Cardiac muscle cell (in vitro differentiated cells and primary cell): Measurements from ENCODE around the gene OCIAD1. TPM values are rescaled to one million over a fixed set of nuclear protein-coding genes. Genes with fewer than 3 reads are reported as not detected.

Source experiments
- DNase-seq, 2 donors: peaks; one replicate each; pipeline versions ENCODE4 v3.0.0 to v3.0.0-alpha.2; 2010 to 2017; ENCODE audit warnings: low read depth in 1 of 2, low spot score in 1 of 2
- H3K27ac ChIP-seq: fragments of 200-600 bp; sonication (generic); 2 replicates; pipeline ENCODE4 v1.5.1; 2016
- H3K27me3 ChIP-seq: fragments of 200-600 bp; sonication (generic); 2 replicates; pipeline ENCODE4 v1.6.0; 2016; ENCODE audit warnings: control low read depth
- H3K36me3 ChIP-seq: fragments of 200-600 bp; sonication (generic); 2 replicates; pipeline ENCODE4 v1.5.1; 2016; ENCODE audit warnings: control low read depth
- H3K4me1 ChIP-seq: fragments of 200-600 bp; sonication (generic); 2 replicates; pipeline ENCODE4 v1.8.1; 2017; ENCODE audit warnings: low read depth, mild to moderate bottlenecking, mixed run types
- H3K4me3 ChIP-seq: fragments of 200-600 bp; sonication (generic); 2 replicates; pipeline ENCODE4 v1.5.1; 2016; ENCODE audit warnings: mild to moderate bottlenecking
- H3K9me3 ChIP-seq: fragments of 200-600 bp; sonication (generic); 2 replicates; pipeline ENCODE4 v1.5.1; 2017; ENCODE audit warnings: low read depth, mild to moderate bottlenecking, control low read depth
- CTCF ChIP-seq: IDR thresholded peaks from 2 replicates; pipeline ENCODE4 v1.5.1; 2012; ENCODE audit warnings: low read depth, mild to moderate bottlenecking, low read length
- polyA plus RNA-seq: library from polyadenylated mRNA; unstranded; fragments of >200 nt; fragmentation: Nextera tagmentation; extraction: Ambion mirVana; gene quantifications from 2 replicates; pipeline ENCODE4 v1.2.1, GENCODE V29; 2016
- total RNA-seq: library from RNA; depleted of rRNA; stranded (reverse); fragments of >200 nt; gene quantifications from 2 replicates; pipeline ENCODE4 v1.2.3, GENCODE V29; 2016

The OCIAD1 gene
- total and polyA plus RNA-seq, 2 experiments from 2014 or later, result 118 to 193 TPM

GRCh38 chr4:48904541-48905142, 73.8 kb downstream of the OCIAD1 start:
- Histone ChIP-seq H3K4me3 (no peak overlapping the region), H3K9me3 (no peaks in the 10 kb centered on the region), H3K27me3 (no peaks in the 10 kb centered on the region), H3K27ac (no peak overlapping the region), H3K4me1 (no peaks in the 10 kb centered on the region), H3K36me3 (no peaks in the 10 kb centered on the region)
- TF ChIP-seq CTCF, result no peak
- no peak for DNase-seq

- peak; percentile 17 for TF ChIP-seq CTCF
- DNase-seq, result peak in 1 of 2 donors; percentile 60
- no peak overlapping the region for H3K27ac ChIP-seq
- H3K27me3 ChIP-seq, result no peaks in the 10 kb centered on the region
- H3K9me3 ChIP-seq, result no peaks in the 10 kb centered on the region
- H3K4me3 ChIP-seq, result no peak overlapping the region
- H3K4me1 ChIP-seq, result no peaks in the 10 kb centered on the region
- H3K36me3 ChIP-seq, result no peaks in the 10 kb centered on the region
Measured at GRCh38 chr4:48905363-48906015, 74.6 kb downstream of the OCIAD1 start.

- no peaks in the 10 kb centered on the region for H3K27me3 ChIP-seq
- H3K4me1 ChIP-seq, result no peaks in the 10 kb centered on the region
- no peak for TF ChIP-seq CTCF
- peak; percentile 39 to 52 for DNase-seq
- H3K9me3 ChIP-seq, result no peaks in the 10 kb centered on the region
- no peaks in the 10 kb centered on the region for H3K36me3 ChIP-seq
- H3K4me3 ChIP-seq, result peak within 1 kb of the TSS; percentile 74
- H3K27ac ChIP-seq, result no peak within 1 kb of the TSS
Measured at GRCh38 chr4:48906206-48907173, 75.6 kb downstream of the OCIAD1 start, which contains the start of gene OCIAD2. TSS of gene OCIAD2 (minus strand) at chr4:48906774. CDS start at chr4:48904549, 2,225 bp downstream.

- no peak for TF ChIP-seq CTCF
- Histone ChIP-seq H3K4me3 (no peak overlapping the region), H3K27ac (no peak overlapping the region), H3K9me3 (no peaks in the 10 kb centered on the region), H3K36me3 (no peaks in the 10 kb centered on the region), H3K27me3 (no peaks in the 10 kb centered on the region), H3K4me1 (no peaks in the 10 kb centered on the region)
- no peak for DNase-seq
Measured at GRCh38 chr4:48907706-48908477, 77.0 kb downstream of the OCIAD1 start.

- TF ChIP-seq CTCF, result no peak
- no peak for DNase-seq
- H3K27ac ChIP-seq, result no peak overlapping the region
- no peaks in the 10 kb centered on the region for H3K27me3 ChIP-seq
- H3K9me3 ChIP-seq, result no peaks in the 10 kb centered on the region
- no peak overlapping the region for H3K4me3 ChIP-seq
- H3K36me3 ChIP-seq, result no peaks in the 10 kb centered on the region
- H3K4me1 ChIP-seq, result no peaks in the 10 kb centered on the region
Measured at GRCh38 chr4:48908687-48909086, 77.8 kb downstream of the OCIAD1 start.
